NCI-H446 treated with DMSO at 0.1 percent for 48 hours (cell line): ENCODE measurements around the gene ABCC6.
A peak's percentile ranks its signal among the peaks of the same experiment; 100 is the strongest.
"Not testable (repeated sequence)": the region's sequence is repeated elsewhere in the genome, so short reads cannot be mapped to it uniquely, and the experiment has no call there.

ENCODE experiments used
- DNase-seq: peaks from one replicate; lab custom pipeline; 2025; lab: John Stamatoyannopoulos, UW

Gene ABCC6

DNA sequence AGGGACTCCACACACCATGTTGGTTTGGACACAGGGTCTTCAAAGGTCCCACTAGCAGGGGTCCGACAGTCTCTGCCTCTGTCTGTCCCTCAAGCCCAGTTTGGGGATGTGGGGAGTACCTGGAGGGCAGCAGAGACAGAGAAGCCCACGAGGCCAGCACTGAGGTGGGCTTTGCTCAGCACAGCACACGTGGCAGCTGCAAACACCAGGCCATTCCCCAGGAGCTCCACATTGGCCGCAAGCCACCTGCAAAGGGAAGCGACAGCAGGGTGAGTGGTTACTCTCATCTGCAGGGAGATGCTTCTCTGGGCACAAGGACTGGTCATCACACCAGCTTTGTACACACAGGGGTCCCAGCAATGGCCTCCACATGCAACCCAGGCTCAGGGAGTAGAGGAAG is 62.0 kb downstream of the ABCC6 start:
- DNase-seq, result no peak

DNA sequence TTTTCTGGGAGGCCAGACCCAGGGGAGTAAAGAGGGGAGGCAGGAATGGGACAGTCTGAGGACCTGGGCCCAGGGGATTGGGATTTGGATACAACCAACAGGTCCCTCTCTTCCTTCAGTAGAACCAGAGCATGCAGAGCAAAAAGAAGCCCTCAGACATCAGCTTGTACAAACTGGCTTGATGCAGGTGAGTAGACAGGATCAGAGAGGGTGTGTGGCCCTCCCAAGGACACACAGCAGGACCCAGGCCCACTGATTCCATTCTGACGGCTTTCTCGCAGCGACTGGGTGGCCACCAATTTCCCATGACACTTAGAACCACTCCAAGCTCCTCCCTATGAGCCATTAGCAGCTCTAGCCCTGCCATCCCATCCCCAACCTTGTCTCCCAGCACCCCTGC is 63.6 kb downstream of the ABCC6 start:
- no peak for DNase-seq

DNA sequence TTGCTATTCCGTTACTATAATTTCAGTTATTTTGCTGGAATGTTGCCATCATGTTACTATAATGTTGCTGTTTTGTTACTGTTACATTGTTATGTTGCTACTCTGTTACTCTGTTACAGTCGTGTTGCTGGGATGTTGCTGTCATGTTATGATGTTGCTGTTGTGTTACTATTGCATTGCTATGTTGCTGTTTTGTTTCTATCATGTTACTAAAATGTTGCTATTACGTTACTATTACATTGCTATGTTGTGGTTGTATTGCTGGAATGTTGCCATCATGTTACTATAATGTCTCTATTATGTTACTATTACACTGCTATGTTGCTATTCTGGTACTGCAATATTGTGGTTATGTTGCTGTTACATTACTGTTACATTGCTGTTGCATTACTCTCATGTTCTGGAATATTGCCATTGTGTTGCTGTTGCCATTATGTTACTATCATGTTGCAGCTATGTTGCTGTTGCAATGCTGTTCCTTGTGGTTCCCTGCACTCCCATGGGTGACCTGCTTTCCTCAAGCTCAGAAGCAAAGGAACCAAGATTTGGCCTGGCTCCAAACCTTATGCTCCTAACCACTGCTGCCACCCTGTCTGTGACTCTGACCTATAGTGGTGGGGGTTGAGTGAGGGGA is 64.4 kb downstream of the ABCC6 start:
- DNase-seq, result no peak

DNA sequence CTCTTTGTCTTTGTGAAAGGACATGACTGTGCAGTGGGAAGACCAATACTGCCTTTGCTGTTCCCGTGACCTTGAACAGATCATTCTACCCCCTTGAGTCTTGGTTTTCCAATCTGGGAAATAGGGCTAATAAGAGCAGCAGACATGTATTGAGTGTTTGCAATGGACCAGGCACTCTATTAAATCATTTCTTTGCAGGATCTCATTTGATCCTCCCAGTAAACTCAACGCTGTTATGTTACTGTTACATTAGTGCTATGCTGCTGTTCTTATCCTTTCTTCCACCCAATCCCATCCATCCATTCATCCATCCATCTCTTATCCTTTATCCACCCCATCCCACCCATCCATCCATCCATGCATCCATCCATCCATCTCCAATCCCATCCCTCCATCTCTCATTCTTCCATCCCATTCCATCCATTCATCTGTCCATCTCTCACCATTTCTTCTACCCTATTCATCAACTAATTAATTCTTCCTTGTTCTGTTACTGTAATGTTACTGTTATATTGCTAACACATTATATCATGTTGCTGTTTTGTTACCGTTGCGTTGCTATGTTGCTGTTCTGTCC is 65.1 kb downstream of the ABCC6 start:
- no peak for DNase-seq

DNA sequence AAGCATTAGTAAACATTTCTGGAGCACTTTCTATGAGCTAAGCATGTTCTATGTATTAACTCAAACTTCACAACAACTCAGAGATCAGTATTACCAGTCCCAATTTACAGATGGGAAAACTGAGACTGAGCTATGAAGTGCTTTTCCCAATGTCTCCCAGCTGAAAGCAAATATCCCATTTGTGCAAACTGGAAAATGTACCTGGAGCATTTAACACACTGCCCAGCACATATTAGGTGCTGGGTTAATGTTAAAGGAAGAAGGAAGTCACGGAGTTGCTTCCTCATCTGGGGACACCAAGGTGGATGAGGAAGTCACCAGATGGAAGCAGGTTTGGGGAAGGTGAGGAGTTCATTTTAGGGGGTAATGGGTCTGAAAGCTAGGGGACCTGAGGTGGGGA is 66.1 kb downstream of the ABCC6 start:
- no peak for DNase-seq

DNA sequence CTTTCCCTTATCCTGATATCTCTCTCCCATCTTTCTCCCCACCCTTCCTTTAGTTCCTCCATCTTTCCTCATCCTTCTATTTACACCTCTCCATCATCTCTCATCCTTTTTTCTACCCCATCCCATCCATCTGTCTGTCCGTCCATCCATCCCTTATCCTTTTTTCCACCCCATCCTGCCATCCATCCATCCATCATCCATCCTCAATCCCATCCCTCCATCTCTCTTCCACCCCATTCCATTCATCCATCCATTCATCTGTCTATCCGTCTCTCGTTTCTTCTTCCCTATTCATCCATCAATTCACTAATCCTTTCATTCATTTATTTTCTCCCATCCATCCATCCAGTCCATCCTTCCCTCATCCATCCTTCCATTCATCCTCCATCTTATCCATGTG is 68.1 kb downstream of the ABCC6 start:
- no peak for DNase-seq

DNA sequence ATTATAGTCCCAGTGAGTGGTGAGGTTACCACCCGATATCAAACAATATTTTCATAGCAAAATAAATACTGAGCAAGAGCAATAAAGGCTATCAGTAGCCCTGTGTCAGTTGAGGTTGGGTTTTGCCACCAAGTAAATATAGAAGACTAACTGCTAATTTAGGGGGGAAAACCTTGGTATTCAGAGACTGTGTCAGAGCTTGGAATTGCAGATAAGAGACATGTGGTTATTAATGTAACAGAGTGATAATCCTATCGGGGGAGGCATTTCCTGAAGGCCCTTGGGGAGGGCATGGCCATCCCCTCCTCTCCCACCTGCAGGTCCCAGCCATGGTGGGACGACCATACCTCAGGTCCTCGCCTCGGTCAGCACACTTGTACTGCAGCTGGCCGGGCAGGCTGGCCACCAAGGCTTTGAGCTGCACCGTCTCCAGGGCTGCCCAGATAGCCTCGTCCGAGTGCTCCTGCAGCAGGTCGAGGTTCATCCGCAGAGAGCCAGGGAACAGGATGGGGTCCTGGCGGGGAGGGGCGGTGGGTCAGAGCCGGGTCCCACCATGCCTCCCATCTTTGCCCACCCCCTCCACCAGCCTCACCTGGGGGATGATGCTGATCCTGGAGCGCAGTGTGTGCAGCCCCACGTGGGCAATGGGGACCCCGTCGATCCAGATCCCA is 68.9 kb downstream of the ABCC6 start:
- DNase-seq, result no peak

DNA sequence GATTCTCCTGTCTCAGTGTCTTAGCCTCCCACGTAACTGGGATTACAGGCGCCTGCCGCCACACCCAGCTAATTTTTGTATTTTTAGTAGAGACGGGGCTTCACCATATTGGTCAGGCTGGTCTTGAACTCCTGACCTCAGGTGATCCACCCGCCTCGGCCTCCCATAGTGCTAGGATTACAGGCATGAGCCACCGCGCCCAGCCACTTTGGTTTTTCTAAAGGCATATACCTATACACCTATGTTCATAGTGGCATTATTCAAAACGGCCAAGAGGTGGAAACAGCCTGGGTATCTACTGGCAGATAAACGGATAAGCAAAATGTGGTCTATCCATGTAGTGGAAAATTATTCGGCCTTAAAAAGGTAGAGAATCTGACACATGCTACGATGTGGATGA is 70.3 kb downstream of the ABCC6 start:
- DNase-seq, result not testable (repeated sequence)

DNA sequence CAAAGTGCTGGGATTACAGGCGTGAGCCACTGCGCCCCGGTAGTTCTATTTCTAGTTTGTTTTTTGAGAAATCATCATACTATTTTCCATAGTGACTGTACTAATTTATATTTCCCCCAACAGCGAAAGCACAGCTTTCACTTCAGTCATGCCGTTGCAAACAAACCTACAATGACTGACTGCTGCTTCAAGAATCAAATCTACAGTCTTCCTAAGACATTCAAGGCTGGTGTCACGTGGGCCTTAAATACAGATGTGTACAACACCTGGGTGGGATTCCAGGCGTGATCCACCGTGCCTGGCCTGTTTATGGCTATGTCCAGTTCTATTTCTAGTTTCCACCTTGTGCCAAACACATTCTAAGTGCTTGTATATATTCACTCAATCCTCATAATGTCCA is 72.0 kb downstream of the ABCC6 start:
- DNase-seq, result no peak

DNA sequence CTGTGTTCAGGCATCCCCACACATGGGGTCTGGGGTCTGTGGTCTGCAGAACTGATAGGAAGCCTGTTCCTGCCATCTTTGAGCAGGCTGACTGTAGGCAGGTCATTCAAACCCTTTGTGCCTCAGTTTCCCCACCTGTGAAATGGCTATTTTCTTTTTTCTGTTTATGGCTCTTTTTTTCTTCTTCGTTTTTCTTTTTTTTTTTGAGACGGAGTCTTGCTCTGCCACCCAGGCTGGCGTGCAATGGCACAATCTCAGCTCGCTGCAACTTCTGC is 72.5 kb downstream of the ABCC6 start:
- no peak for DNase-seq

DNA sequence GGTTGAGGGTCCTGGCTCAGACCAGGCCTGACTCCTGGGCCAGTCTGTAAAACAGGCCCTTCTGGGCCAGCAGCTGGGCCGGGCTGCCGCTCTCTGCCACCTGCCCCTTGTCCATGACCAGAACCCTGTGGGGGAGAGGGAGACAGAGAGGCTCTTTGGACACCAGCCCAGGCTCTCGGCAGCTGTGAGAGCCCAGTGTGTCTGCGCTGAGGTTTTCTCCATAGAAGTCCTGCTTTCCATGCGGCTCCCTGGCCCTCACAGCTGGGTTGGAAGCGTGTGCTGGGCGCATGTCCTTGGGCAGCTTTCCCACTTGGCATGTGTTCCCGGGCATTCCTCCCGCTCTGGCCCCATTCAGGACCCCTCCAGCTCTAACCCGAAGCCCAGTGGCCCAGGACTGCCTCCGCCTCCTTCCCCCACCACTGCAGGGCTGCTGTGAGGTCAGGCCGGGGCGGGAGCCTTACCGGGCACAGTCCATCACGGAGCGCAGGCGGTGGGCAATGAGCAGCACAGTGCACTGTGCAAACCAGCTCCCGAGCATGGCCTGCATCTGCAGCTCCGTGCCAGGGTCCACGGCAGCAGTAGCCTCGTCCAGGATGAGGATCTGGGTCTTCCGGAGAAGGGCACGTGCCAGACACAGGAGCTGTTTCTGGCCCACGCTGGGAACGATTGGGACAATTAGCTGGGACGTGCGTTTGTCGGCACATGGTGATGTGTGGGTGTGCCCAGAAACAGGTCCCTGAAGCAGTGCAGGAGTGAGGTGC is 73.0 kb downstream of the ABCC6 start:
- peak; percentile 67 for DNase-seq

DNA sequence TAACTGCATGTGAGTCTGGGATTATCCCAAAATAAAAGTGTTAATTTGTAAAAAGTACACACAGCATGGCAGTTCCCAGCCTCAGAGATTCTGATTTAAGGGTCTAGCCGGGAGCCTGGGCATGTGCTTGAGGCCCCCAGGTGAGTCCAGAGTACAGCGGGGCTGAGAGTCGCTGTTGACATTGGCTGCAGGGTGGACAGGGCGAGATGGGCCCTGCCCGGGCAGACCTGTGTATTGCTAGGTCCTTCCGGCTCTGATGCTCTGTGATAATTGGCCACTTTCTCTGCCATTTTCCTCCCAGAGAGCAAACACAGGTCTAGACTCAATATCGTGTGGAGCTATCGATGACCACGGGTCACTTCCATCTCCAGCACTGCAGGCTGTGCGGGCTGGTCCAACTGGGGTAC is 73.6 kb downstream of the ABCC6 start:
- no peak for DNase-seq

DNA sequence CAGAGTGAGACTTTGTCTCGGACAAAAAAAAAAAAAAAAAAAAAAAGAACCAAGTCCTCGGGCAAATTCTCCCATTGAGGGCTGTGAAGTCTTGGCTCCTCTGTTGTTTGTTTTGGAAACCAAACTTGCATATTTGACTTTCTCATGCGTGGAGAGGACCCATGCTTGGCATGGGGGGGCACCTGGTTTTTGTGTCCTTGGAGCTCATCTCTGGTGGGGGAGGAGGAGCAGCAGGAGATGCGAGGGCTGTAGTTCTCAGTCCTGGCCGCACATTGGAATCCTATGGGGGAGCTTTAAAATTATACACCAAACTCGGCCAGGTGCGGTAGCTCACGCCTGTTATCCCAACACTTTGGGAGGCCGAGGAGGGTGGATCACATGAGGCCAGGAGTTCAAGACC is 74.5 kb downstream of the ABCC6 start:
- no peak for DNase-seq

DNA sequence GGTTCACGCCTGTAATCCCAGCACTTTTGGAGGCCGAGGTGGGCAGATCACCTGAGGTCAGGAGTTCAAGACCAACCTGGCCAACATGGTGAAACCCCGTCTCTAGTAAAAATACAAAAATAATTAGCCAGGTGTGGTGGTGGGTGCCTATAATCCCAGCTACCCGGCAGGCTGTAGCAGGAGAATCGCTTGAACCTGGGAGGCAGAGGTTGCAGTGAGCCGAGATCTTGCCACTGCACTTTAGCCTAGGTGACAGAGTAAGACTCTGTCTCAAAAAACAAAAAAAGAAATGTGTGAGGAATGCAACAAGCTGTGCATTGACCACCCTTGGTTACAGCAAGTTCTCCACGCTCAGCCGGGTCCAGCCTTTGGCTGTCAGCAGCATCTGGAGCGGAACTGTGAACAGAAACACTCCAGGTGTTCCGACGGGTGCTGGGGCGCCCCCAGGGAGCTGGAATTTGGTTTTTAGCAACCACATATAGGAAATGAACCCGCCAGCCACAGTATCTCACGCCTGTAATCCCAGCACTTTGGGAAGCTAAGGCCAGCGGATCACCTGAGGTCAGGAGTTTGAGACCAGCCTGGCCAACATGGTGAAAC is 75.2 kb downstream of the ABCC6 start:
- DNase-seq, result not testable (repeated sequence)

DNA sequence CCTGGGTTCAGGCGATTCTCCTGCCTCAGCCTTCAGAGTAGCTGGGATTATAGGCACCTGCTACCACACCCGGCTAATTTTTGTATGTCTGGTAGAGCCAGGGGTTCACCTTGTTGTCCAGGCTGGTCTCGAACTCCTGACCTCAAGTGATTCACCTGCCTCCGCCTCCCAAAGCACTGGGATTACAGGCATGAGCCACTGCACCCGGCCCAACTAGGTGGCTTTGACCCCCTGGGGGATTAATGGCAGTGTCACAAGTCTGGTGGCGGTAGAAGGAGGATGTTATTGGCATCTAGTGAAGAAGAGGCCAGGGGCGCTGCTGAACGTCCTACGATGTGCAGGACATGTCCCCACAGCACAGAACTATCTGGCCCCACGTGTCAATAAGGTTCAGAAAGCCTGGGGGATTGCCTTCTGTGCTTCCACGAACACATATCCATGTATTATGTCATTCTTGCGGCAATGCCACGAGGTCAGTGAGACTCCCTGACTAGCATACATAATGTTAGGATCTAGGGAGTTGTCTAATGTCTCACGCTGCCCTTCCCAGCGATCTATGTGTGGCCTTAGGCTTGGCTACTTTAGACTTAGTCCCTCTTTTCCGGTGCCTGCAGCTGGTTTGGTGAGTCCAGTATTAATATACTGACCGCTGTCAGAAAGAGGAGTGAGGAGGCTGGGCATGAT is 75.8 kb downstream of the ABCC6 start:
- no peak for DNase-seq

DNA sequence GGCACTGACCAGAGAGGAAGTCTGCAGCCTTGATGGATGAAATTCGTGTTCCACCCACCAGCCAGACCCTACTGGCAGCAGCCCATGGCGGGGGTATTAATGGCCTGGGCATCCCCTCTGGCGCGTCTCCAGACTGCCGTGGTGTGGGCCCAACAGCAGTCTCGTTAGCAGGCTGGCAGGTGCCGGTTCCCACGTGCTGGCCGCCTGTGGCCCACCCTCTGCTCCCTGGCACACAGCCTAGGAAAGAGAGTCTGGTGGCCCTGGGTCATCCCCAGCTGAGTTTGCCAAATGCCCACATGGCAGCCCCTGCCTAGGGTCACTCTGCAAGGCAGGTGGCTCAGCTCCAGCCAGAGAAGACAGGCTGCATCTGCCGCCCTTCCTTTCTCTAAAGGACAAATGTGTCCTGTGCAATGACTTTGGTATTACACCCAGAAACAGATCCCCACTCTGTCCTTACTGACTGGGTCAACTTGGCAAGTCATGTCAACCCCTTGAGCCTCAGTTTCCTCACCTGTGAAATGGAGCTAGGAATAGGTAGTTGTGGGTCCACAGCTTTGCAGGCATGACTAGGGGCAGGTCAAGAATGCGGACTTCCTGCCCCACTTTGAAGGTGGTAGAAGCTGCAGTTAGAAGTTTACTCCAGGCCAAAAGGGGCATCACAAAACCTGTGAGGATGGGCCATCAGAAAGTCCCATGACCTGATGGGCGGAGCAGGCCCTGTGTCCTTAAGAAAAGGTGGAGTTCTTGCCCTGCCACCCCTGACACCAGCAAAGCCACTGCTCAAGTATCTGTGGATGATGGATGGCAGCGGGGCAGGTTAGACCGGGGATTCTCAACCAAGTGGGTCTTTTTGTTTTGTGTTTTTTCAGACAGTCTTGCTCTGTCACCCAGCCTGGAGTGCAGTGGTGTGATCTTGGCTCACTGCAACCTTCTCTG is 76.6 kb downstream of the ABCC6 start:
- no peak for DNase-seq

DNA sequence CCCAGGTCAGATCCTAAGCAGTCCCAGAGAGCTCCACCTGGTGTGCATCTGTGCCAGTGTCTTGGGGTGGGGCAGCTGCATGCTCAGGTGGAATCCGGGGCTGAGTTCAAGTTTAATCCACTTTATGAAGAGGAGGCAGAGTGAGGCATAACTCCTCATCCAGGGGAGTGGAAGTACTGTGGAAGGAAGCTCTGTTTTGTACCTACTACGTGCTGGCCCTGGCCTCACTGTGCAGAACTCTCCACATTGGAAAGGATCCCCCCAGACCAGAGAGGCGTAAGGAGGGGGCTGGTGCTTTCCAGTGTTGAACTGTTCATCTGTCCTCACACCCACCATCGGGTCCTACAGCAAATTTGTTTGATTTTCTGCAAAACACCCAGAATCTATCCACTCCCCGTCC is 78.0 kb downstream of the ABCC6 start:
- DNase-seq, result no peak

DNA sequence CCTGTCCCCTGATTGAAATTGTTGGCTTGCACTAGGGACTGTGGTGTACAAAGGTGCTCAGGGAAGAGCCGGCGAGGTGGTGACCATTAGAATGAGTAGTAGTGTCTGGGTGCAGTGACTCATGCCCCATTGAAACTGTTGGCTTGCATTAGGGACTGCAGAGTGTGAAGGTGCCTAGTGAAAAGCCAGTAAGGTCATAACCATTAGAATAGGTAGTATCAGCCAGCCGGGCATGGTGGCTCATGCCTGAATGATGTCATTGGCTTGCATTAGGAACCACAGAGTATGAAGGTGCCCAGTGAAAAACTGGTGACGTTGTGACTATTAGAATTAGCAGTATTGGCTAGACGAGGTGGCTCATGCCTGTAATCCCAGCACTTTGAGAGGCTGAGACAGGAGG is 78.9 kb downstream of the ABCC6 start:
- DNase-seq, result no peak

DNA sequence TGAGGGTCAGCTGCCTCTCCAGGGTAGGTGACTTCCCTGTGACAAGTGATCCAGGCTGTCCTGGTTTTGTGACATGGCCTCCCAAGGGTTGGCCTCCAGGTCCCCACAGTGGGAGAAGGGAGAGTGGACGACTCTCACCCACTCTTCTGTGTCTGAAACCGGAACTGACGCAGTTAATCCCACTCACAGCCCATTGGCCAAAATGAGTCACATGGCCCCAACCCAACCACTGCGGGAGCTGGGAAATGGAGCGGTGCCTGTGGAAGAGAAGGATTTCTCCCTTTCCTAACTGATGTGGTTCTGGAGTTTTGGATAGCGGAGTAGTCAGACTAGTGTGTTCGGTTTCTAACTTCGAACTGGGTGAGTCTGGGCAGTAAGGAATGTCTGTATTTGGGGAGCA is 79.4 kb downstream of the ABCC6 start:
- DNase-seq, result no peak

DNA sequence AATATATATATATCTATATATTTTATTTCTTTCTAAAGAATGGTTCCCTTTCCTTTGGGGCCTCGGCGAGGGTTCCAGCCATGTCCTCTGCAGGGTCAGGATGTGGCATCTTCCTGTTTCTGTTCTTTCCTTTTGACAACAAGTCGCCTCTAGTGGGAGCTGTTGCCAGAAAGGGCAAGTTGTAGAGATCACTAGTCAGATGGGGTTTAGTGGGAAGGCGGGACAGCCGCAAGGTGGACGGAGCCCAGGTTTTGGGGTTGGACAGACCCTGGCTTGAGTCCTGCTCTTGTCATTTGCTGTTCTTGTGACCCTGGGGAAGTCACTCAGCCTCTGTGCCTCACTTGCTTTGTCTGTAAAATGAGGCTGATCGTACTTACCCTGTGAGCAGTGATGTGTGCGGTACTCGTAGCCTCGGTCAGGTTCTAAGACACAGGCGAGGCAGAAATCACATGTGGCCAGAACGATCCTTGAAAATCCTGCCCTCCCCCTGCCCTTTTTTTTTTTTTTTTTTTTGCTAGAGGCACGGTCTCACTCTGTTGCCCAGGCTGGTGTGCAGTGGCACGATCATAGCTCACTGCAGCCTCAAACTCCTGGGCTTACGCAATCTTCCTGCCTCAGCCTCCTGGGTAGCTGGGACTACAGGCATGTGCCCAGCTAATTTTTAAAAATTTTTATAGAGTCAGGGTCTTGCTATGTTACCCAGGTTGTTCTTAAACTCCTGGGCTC is 80.1 kb downstream of the ABCC6 start:
- DNase-seq, result no peak
